HK-2 (cell line): ENCODE results near the gene SMARCA2.

Experiments
- DNase-seq: peaks from one replicate; pipeline ENCODE4 v3.0.0-alpha.2; 2018; ENCODE audit not compliant: unreplicated experiment

SMARCA2 gene

GRCh38 chr9:2039294-2040180 lies 24.4 kb downstream of the SMARCA2 start:
- no peak for DNase-seq

- no peak for DNase-seq
Measured at GRCh38 chr9:2040828-2041227, 25.7 kb downstream of the SMARCA2 start.

- no peak for DNase-seq
Measured at GRCh38 chr9:2041736-2042135, 26.6 kb downstream of the SMARCA2 start.

GRCh38 chr9:2043243-2043642 lies 28.1 kb downstream of the SMARCA2 start:
- no peak for DNase-seq

- no peak for DNase-seq
Measured at GRCh38 chr9:2043881-2044462, 28.8 kb downstream of the SMARCA2 start.

GRCh38 chr9:2047144-2047671 lies 32.1 kb downstream of the SMARCA2 start:
- no peak for DNase-seq

- DNase-seq, result no peak
Measured at GRCh38 chr9:2047916-2048315, 32.8 kb downstream of the SMARCA2 start.

GRCh38 chr9:2050236-2050635 lies 35.1 kb downstream of the SMARCA2 start:
- DNase-seq, result no peak

GRCh38 chr9:2053883-2054845 lies 39.0 kb downstream of the SMARCA2 start:
- peak; percentile 22 for DNase-seq

GRCh38 chr9:2055203-2055658 lies 40.1 kb downstream of the SMARCA2 start:
- no peak for DNase-seq

- no peak for DNase-seq
Measured at GRCh38 chr9:2059274-2059929, 44.3 kb downstream of the SMARCA2 start.

- DNase-seq, result no peak
Measured at GRCh38 chr9:2060424-2060823, 45.3 kb downstream of the SMARCA2 start.

GRCh38 chr9:2065704-2066103 lies 50.6 kb downstream of the SMARCA2 start:
- no peak for DNase-seq

GRCh38 chr9:2066312-2067273 lies 51.4 kb downstream of the SMARCA2 start:
- no peak for DNase-seq

GRCh38 chr9:2072752-2073405 lies 57.7 kb downstream of the SMARCA2 start:
- no peak for DNase-seq

- no peak for DNase-seq
Measured at GRCh38 chr9:2082772-2083171, 67.6 kb downstream of the SMARCA2 start.

- no peak for DNase-seq
Measured at GRCh38 chr9:2083479-2083878, 68.3 kb downstream of the SMARCA2 start.

GRCh38 chr9:2085716-2086115 lies 70.6 kb downstream of the SMARCA2 start:
- no peak for DNase-seq

GRCh38 chr9:2086116-2086515 lies 71.0 kb downstream of the SMARCA2 start:
- no peak for DNase-seq

GRCh38 chr9:2086971-2087370 lies 71.8 kb downstream of the SMARCA2 start:
- no peak for DNase-seq
